Measurements from ENCODE around the gene MUCL3. TPM values are rescaled to one million over a fixed set of nuclear protein-coding genes. Genes with fewer than 3 reads are reported as not detected.
"Not testable (repeated sequence)": the region's sequence is repeated elsewhere in the genome, so short reads cannot be mapped to it uniquely, and the experiment has no call there.

The MUCL3 gene
- total and polyA plus RNA-seq, 2 donors (not counting 1 experiment from before 2014, with no cell fraction given), result not detected

- Mint-ChIP-seq H3K27ac (no peak overlapping the region), H3K9me3 (ENCODE audit: insufficient read depth) (no peaks in the 10 kb centered on the region), H3K4me3 (no peak overlapping the region), H3K4me1 (no peaks in the 10 kb centered on the region), H3K27me3 (peaks cover 7% of the 10 kb centered on the region)
- Histone ChIP-seq H3K27me3 (replicated peaks in 1 of 4; ENCODE audit: control extremely low read depth in 1 of 4, control insufficient read depth in 3 of 4, insufficient read depth in 4 of 4, low read length in 3 of 4) (peaks cover 0 to 3% (median 0%) of the 10 kb centered on the region in 4 experiments), H3K36me3 (replicated peaks in 1 of 2; ENCODE audit: control extremely low read depth in 1 of 2, control insufficient read depth in 1 of 2, extremely low read depth in 1 of 2, insufficient read depth in 2 of 2, low read length in 1 of 2) (no peaks in the 10 kb centered on the region), H4K20me1 (ENCODE audit: control insufficient read depth, insufficient read depth, low read length, poor library complexity, severe bottlenecking) (no peaks in the 10 kb centered on the region), H3K79me2 (ENCODE audit: control insufficient read depth, insufficient read depth, low read length) (no peaks in the 10 kb centered on the region), H3K9me3 (ENCODE audit: control extremely low read depth in 1 of 3, control insufficient read depth in 2 of 3, insufficient read depth in 1 of 3, low read length in 2 of 3) (peaks cover 0 to 2% (median 0%) of the 10 kb centered on the region in 3 donors), H3K9ac (ENCODE audit: low read length) (no peak overlapping the region), H2AFZ (ENCODE audit: insufficient read depth, low read depth, low read length, poor library complexity, severe bottlenecking) (no peak overlapping the region), H3K27ac (ENCODE audit: low read length in 2 of 2) (no peak overlapping the region), H3K4me1 (ENCODE audit: control insufficient read depth in 2 of 2, insufficient read depth in 2 of 2, low read length in 2 of 2) (no peaks in the 10 kb centered on the region), H3K4me2 (replicated peaks; ENCODE audit: low read depth, low read length, poor library complexity, severe bottlenecking) (no peak overlapping the region), H3K4me3 (ENCODE audit: control extremely low read depth in 1 of 5, extremely low read depth in 1 of 5, insufficient read depth in 1 of 5, low read depth in 2 of 5, low read length in 4 of 5) (no peak overlapping the region)
- POLR2A ChIA-PET, result interaction anchor here (0.7 kb wide), 1 partner anchor 44 kb away, joined by 4 read pairs; no protein-coding TSS in a partner anchor
- DNase-seq (no peak), ATAC-seq (ENCODE audit: low read depth) (no peak)
- TF ChIP-seq, protein P1, sequence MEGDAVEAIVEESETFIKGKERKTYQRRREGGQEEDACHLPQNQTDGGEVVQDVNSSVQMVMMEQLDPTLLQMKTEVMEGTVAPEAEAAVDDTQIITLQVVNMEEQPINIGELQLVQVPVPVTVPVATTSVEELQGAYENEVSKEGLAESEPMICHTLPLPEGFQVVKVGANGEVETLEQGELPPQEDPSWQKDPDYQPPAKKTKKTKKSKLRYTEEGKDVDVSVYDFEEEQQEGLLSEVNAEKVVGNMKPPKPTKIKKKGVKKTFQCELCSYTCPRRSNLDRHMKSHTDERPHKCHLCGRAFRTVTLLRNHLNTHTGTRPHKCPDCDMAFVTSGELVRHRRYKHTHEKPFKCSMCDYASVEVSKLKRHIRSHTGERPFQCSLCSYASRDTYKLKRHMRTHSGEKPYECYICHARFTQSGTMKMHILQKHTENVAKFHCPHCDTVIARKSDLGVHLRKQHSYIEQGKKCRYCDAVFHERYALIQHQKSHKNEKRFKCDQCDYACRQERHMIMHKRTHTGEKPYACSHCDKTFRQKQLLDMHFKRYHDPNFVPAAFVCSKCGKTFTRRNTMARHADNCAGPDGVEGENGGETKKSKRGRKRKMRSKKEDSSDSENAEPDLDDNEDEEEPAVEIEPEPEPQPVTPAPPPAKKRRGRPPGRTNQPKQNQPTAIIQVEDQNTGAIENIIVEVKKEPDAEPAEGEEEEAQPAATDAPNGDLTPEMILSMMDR (IDR thresholded peaks at IDR 0.05), result no peak
- intact Hi-C loops (cut with micrococcal nuclease), result no loop called here
- CTCF ChIA-PET, result interaction anchor here (0.7 kb wide), 1 partner anchor 92 kb away, joined by 3 read pairs; no protein-coding TSS in a partner anchor
- WGBS (ENCODE audit: insufficient coverage), result 100% methylated on average over 2 of the region's 2 CpGs
Observed at GRCh38 chr6:30997301-30997700, 56.5 kb downstream of the MUCL3 start.

- peaks cover 0 to under 1% (median 0%) of the 10 kb centered on the region in 3 donors for H3K9me3 ChIP-seq (ENCODE audit: control extremely low read depth in 1 of 3, control insufficient read depth in 2 of 3, insufficient read depth in 1 of 3, low read length in 2 of 3)
- Mint-ChIP-seq H3K9me3 (ENCODE audit: insufficient read depth) (no peaks in the 10 kb centered on the region), H3K27me3 (peaks cover 7% of the 10 kb centered on the region), H3K4me3 (no peak overlapping the region), H3K27ac (no peak overlapping the region), H3K4me1 (no peaks in the 10 kb centered on the region)
- H3K27ac ChIP-seq (ENCODE audit: low read length in 2 of 2), result no peak overlapping the region
- ATAC-seq (ENCODE audit: low read depth) (no peak), DNase-seq (no peak)
- no peaks in the 10 kb centered on the region for H3K36me3 ChIP-seq (replicated peaks in 1 of 2; ENCODE audit: control extremely low read depth in 1 of 2, control insufficient read depth in 1 of 2, extremely low read depth in 1 of 2, insufficient read depth in 2 of 2, low read length in 1 of 2)
- H3K4me2 ChIP-seq (replicated peaks; ENCODE audit: low read depth, low read length, poor library complexity, severe bottlenecking), result no peak overlapping the region
- ChIA-PET POLR2A (no interaction called here), CTCF (no interaction called here)
- intact Hi-C loops (cut with micrococcal nuclease), result no loop called here
- TF ChIP-seq, protein P1 (IDR thresholded peaks at IDR 0.05), result no peak
- TF ChIP-seq EZH2 (IDR thresholded peaks at IDR 0.05; ENCODE audit: borderline replicate concordance, insufficient read depth, low read depth, low read length, poor library complexity, severe bottlenecking), result no peak
- no peaks in the 10 kb centered on the region for H3K4me1 ChIP-seq (ENCODE audit: control insufficient read depth in 2 of 2, insufficient read depth in 2 of 2, low read length in 2 of 2)
- H2AFZ ChIP-seq (ENCODE audit: insufficient read depth, low read depth, low read length, poor library complexity, severe bottlenecking), result no peak overlapping the region
- H3K79me2 ChIP-seq (ENCODE audit: control insufficient read depth, insufficient read depth, low read length), result no peaks in the 10 kb centered on the region
- 86% methylated on average over 3 of the region's 5 CpGs for WGBS (ENCODE audit: insufficient coverage)
- peaks cover 0 to 3% (median 0%) of the 10 kb centered on the region in 4 experiments for H3K27me3 ChIP-seq (replicated peaks in 1 of 4; ENCODE audit: control extremely low read depth in 1 of 4, control insufficient read depth in 3 of 4, insufficient read depth in 4 of 4, low read length in 3 of 4)
- H4K20me1 ChIP-seq (ENCODE audit: control insufficient read depth, insufficient read depth, low read length, poor library complexity, severe bottlenecking), result no peaks in the 10 kb centered on the region
- H3K9ac ChIP-seq (ENCODE audit: low read length), result no peak overlapping the region
- no peak overlapping the region for H3K4me3 ChIP-seq (ENCODE audit: control extremely low read depth in 1 of 5, extremely low read depth in 1 of 5, insufficient read depth in 1 of 5, low read depth in 2 of 5, low read length in 4 of 5)
Observed at GRCh38 chr6:30998785-30999184, 58.0 kb downstream of the MUCL3 start.

DNA sequence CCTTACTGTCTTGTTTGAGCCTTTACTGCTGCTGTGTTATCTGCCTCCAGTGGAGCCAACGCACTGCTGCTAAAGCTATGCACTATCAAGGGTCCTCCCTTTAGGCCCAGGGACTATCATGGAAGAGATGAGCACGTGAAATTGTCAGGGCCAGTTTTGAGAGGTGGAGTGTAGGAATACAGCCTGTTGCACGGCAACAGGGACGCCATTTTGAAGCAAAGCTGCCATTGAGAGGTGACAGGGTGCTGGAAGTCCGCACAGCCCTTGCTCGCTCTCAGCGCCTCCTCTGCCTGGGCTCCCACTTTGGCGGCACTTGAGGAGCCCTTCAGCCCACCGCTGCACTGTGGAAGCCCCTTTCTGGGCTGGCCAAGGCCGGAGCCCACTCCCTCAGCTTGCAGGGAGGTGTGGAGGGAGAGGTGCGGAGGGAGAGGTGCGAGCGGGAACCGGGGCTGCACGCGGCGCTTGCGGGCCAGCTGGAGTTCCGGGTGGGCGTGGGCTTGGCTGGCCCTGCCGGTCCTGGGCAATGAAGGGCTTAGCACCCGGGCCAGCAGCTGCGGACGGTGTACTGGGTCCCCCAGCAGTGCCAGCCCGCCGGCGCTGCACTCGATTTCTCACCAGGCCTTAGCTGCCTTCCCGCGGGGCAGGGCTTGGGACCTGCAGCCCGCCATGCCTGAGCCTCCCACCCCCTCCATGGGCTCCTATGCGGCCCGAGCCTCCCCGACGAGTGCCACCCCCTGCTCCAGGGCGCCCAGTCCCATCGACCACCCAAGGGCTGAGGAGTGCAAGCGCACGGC, 59.5 kb downstream of the MUCL3 start:
- H3K36me3 ChIP-seq (replicated peaks in 1 of 2; ENCODE audit: control extremely low read depth in 1 of 2, control insufficient read depth in 1 of 2, extremely low read depth in 1 of 2, insufficient read depth in 2 of 2, low read length in 1 of 2); H3K9me3 Mint-ChIP-seq (ENCODE audit: insufficient read depth); DNase-seq; H3K27me3 Mint-ChIP-seq; H2AFZ ChIP-seq (ENCODE audit: insufficient read depth, low read depth, low read length, poor library complexity, severe bottlenecking); H3K4me3 Mint-ChIP-seq; POLR2A ChIA-PET; H3K79me2 ChIP-seq (ENCODE audit: control insufficient read depth, insufficient read depth, low read length); CTCF ChIA-PET; H3K4me2 ChIP-seq (replicated peaks; ENCODE audit: low read depth, low read length, poor library complexity, severe bottlenecking); H3K9me3 ChIP-seq (ENCODE audit: control extremely low read depth in 1 of 3, control insufficient read depth in 2 of 3, insufficient read depth in 1 of 3, low read length in 2 of 3); intact Hi-C loops (cut with micrococcal nuclease); H4K20me1 ChIP-seq (ENCODE audit: control insufficient read depth, insufficient read depth, low read length, poor library complexity, severe bottlenecking); H3K4me1 ChIP-seq (ENCODE audit: control insufficient read depth in 2 of 2, insufficient read depth in 2 of 2, low read length in 2 of 2); H3K4me3 ChIP-seq (ENCODE audit: control extremely low read depth in 1 of 5, extremely low read depth in 1 of 5, insufficient read depth in 1 of 5, low read depth in 2 of 5, low read length in 4 of 5); H3K27me3 ChIP-seq (replicated peaks in 1 of 4; ENCODE audit: control extremely low read depth in 1 of 4, control insufficient read depth in 3 of 4, insufficient read depth in 4 of 4, low read length in 3 of 4); H3K27ac Mint-ChIP-seq; H3K27ac ChIP-seq (ENCODE audit: low read length in 2 of 2); ATAC-seq (ENCODE audit: low read depth); H3K9ac ChIP-seq (ENCODE audit: low read length); H3K4me1 Mint-ChIP-seq: not testable (repeated sequence)
- 98% methylated on average over 10 of the region's 39 CpGs for WGBS (ENCODE audit: insufficient coverage)
